Measurements from ENCODE around the gene GOT2. TPM values are rescaled to one million over a fixed set of nuclear protein-coding genes. Genes with fewer than 3 reads are reported as not detected.

Gene GOT2
- polyA plus RNA-seq, 1 donor: 45.9 TPM

Other genes with a start within 250 kb of the GOT2 start
- gene NDRG4, start 234.2 kb downstream of the GOT2 start, polyA plus RNA-seq (ENCODE audit: insufficient read length): 11.7 TPM
- gene SETD6, start 218.8 kb downstream of the GOT2 start, polyA plus RNA-seq (ENCODE audit: insufficient read length): 17.0 TPM
- gene CNOT1, start 104.5 kb downstream of the GOT2 start, polyA plus RNA-seq (ENCODE audit: insufficient read length): 86.0 TPM
- 7.0 TPM for gene SLC38A7, start 49.5 kb downstream of the GOT2 start, polyA plus RNA-seq (ENCODE audit: insufficient read length)

All from forelimb muscle (tissue), 1 donor.